ENCODE results near the gene KCNH1. TPM values are rescaled to one million over a fixed set of nuclear protein-coding genes. Genes with fewer than 3 reads are reported as not detected.

Gene KCNH1
- total and polyA plus RNA-seq, 2 of the 4 experiments (the other 2 are of a cell fraction) = 0.27 to 0.54 TPM

DNA sequence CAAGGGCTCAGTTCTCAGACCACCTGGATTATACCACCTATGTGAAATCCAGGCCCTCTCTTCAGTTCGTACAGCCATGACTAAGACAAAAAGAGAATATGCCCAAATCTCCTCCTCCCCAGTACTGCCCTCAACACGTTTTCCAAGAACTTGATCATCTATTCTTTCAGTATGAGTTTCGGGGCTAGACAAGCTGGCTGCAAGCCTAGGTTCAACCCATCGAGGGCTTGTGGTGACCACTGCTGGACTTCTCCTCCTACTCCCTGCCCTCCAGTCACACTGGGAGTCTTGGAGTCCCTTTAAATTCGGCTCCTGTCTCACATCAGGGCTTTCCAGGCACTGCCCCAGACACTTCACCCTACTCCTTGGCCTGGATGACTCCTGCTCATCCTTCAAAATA lies 352.3 kb downstream of the KCNH1 start:
- no peak overlapping the region for H2BK20ac ChIP-seq (ENCODE audit: low read depth, low read length)
- no peak overlapping the region for H2AK9ac ChIP-seq (replicated peaks; ENCODE audit: low read depth, low read length, poor library complexity)
- BruUV-seq (replicated peaks) = no TSS peak
- no peak for DNase-seq
- no peak overlapping the region for H2BK5ac ChIP-seq (ENCODE audit: low read depth, low read length, poor library complexity, severe bottlenecking)
- H4K8ac ChIP-seq (ENCODE audit: low read depth in 2 of 2, low read length in 2 of 2) = no peak overlapping the region
- TF ChIP-seq RAD21 (IDR thresholded peaks at IDR 0.05; ENCODE audit: low read length) = no peak
- no peak for TF ChIP-seq SMC3 (IDR thresholded peaks at IDR 0.05; ENCODE audit: low read depth, low read length)
- no peak for TF ChIP-seq CEBPB (IDR thresholded peaks at IDR 0.05; ENCODE audit: low read depth, low read length)
- TF ChIP-seq MAZ (IDR thresholded peaks at IDR 0.05; ENCODE audit: borderline replicate concordance, low read depth, low read length) = no peak
- TF ChIP-seq BHLHE40 (IDR thresholded peaks at IDR 0.05; ENCODE audit: low read depth, low read length) = no peak
- TF ChIP-seq MAFK (IDR thresholded peaks at IDR 0.05; ENCODE audit: low read depth, low read length) = no peak
- TF ChIP-seq RFX5 (IDR thresholded peaks at IDR 0.05; ENCODE audit: low read depth, low read length) = no peak
- TF ChIP-seq, protein P1, sequence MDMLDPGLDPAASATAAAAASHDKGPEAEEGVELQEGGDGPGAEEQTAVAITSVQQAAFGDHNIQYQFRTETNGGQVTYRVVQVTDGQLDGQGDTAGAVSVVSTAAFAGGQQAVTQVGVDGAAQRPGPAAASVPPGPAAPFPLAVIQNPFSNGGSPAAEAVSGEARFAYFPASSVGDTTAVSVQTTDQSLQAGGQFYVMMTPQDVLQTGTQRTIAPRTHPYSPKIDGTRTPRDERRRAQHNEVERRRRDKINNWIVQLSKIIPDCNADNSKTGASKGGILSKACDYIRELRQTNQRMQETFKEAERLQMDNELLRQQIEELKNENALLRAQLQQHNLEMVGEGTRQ (IDR thresholded peaks at IDR 0.05; ENCODE audit: low read depth, low read length) = no peak
- TF ChIP-seq, protein P2, sequence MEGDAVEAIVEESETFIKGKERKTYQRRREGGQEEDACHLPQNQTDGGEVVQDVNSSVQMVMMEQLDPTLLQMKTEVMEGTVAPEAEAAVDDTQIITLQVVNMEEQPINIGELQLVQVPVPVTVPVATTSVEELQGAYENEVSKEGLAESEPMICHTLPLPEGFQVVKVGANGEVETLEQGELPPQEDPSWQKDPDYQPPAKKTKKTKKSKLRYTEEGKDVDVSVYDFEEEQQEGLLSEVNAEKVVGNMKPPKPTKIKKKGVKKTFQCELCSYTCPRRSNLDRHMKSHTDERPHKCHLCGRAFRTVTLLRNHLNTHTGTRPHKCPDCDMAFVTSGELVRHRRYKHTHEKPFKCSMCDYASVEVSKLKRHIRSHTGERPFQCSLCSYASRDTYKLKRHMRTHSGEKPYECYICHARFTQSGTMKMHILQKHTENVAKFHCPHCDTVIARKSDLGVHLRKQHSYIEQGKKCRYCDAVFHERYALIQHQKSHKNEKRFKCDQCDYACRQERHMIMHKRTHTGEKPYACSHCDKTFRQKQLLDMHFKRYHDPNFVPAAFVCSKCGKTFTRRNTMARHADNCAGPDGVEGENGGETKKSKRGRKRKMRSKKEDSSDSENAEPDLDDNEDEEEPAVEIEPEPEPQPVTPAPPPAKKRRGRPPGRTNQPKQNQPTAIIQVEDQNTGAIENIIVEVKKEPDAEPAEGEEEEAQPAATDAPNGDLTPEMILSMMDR (conservative IDR thresholded peaks at IDR 0.05; ENCODE audit: low read depth, low read length) = no peak
- TF ChIP-seq CHD1 (IDR thresholded peaks at IDR 0.05; ENCODE audit: low read depth, low read length) = no peak
- no peak for TF ChIP-seq RCOR1 (IDR thresholded peaks at IDR 0.05; ENCODE audit: insufficient replicate concordance, low read length)
- H2AK5ac ChIP-seq (ENCODE audit: low read depth, low read length) = no peak overlapping the region
- H3K4ac ChIP-seq (ENCODE audit: low read depth, low read length) = no peak overlapping the region
- H3K9ac ChIP-seq (ENCODE audit: low read depth, low read length) = no peak overlapping the region
- H3K4me2 ChIP-seq (ENCODE audit: low read depth, low read length) = no peak overlapping the region
- peaks cover 1% of the 10 kb centered on the region; the same call in 1 of the 2 replicates for H3K9me3 ChIP-seq (ENCODE audit: control insufficient read depth, insufficient read depth, low read length)
- CTCF ChIA-PET = no interaction called here
- no peak overlapping the region for H3K18ac ChIP-seq (ENCODE audit: low read depth, low read length)
- H2AFZ ChIP-seq (replicated peaks; ENCODE audit: low read length, poor library complexity) = no peak overlapping the region
- no peak overlapping the region for H3K23ac ChIP-seq (ENCODE audit: low read depth, low read length)
- no peaks in the 10 kb centered on the region for H3K4me1 ChIP-seq (ENCODE audit: control insufficient read depth, insufficient read depth, low read length)
- POLR2A ChIA-PET (ENCODE audit: unreplicated experiment) = no interaction called here
- no peaks in the 10 kb centered on the region for H4K20me1 ChIP-seq (ENCODE audit: insufficient read depth, low read length)
- H2BK120ac ChIP-seq (ENCODE audit: low read depth, low read length) = no peak overlapping the region
- no peak overlapping the region for H3K56ac ChIP-seq (ENCODE audit: extremely low read depth, insufficient read depth, low read length)
- in situ Hi-C loops (cut with MboI; ENCODE audit: low sequenced_read_pairs) (no loop called here), intact Hi-C loops (cut with micrococcal nuclease) (no loop called here), dilution Hi-C loops (cut with HindIII; ENCODE audit: low sequenced_read_pairs, unreplicated experiment) (no loop called here)
- no peaks in the 10 kb centered on the region for H3K36me3 ChIP-seq (ENCODE audit: control insufficient read depth, insufficient read depth, low read length)
- H2BK15ac ChIP-seq (ENCODE audit: low read depth, low read length) = no peak overlapping the region
- no peak overlapping the region for H4K5ac ChIP-seq (ENCODE audit: low read depth, low read length)
- no peak overlapping the region for H4K91ac ChIP-seq (ENCODE audit: insufficient read depth, low read depth, low read length)
- no peaks in the 10 kb centered on the region for H3K79me1 ChIP-seq (ENCODE audit: low read depth in 1 of 2, low read length in 2 of 2)
- no peak overlapping the region for H3K14ac ChIP-seq (replicated peaks; ENCODE audit: low read depth, low read length)
- no peaks in the 10 kb centered on the region for H3K27me3 ChIP-seq (ENCODE audit: control insufficient read depth, insufficient read depth, low read length)
- no peak overlapping the region for H3K4me3 ChIP-seq (ENCODE audit: insufficient read depth, low read depth, low read length)
- no peak overlapping the region for H3K27ac ChIP-seq (ENCODE audit: insufficient read depth, low read length)
- H3K9me1 ChIP-seq (ENCODE audit: insufficient read depth, low read length) = no peaks in the 10 kb centered on the region
- ATAC-seq (ENCODE audit: low read depth) = no peak
- WGBS, 2 experiments (ENCODE audit: extremely low coverage in 2 of 2, insufficient read length in 1 of 2) = 10% methylated on average over 2 of the region's 5 CpGs; no CpG with 5 or more reads in 1 of the 2 experiments
